Activated CD4-positive, alpha-beta T cell treated with anti-CD3 and anti-CD28 coated beads, Interleukin-2, amount 50 U/mL, for 48 hours (primary cell): ENCODE results near the gene NR1D2.
A peak's percentile ranks its signal among the peaks of the same experiment; 100 is the strongest.

Experiments used
- DNase-seq, 2 experiments: peaks; one replicate each; pipeline ENCODE4 v3.0.0-alpha.2; 2020

The NR1D2 gene

GRCh38 chr3:23932571-23932970 is 12.5 kb upstream of the NR1D2 start:
- no peak for DNase-seq

- no peak for DNase-seq
These were observed 10.8 kb upstream of the NR1D2 start for GRCh38 chr3:23934253-23934652.

- no peak for DNase-seq
These were observed 7.8 kb upstream of the NR1D2 start for GRCh38 chr3:23937296-23937695.

- DNase-seq = no peak
These were observed 6.4 kb upstream of the NR1D2 start for GRCh38 chr3:23938688-23939087.

GRCh38 chr3:23940775-23941174 is 4.3 kb upstream of the NR1D2 start:
- DNase-seq = no peak

GRCh38 chr3:23941440-23941839 is 3.6 kb upstream of the NR1D2 start:
- DNase-seq = no peak

- DNase-seq = no peak
These were observed 2.5 kb upstream of the NR1D2 start for GRCh38 chr3:23942546-23942945.

GRCh38 chr3:23944007-23944783 is 891 bp upstream of the NR1D2 start:
- DNase-seq = no peak

- no peak for DNase-seq
These were observed 502 bp downstream of the NR1D2 start for GRCh38 chr3:23945663-23945912.

- DNase-seq = peak; percentile 95 to 96
These were observed 1.0 kb downstream of the NR1D2 start for GRCh38 chr3:23945913-23946687.

- DNase-seq = no peak
These were observed 3.7 kb downstream of the NR1D2 start for GRCh38 chr3:23948761-23949160.

- DNase-seq = no peak
These were observed 4.7 kb downstream of the NR1D2 start for GRCh38 chr3:23949784-23950183.

GRCh38 chr3:23950293-23950692 is 5.2 kb downstream of the NR1D2 start:
- no peak for DNase-seq

GRCh38 chr3:23952646-23953045 is 7.6 kb downstream of the NR1D2 start:
- DNase-seq = no peak

- DNase-seq = no peak
These were observed 8.4 kb downstream of the NR1D2 start for GRCh38 chr3:23953523-23953922.

- no peak for DNase-seq
These were observed 9.1 kb downstream of the NR1D2 start for GRCh38 chr3:23954144-23954543.

- DNase-seq = no peak
These were observed 11.6 kb downstream of the NR1D2 start for GRCh38 chr3:23956701-23957100.

- DNase-seq = peak in 1 of 2 experiments; percentile 16
These were observed 14.2 kb downstream of the NR1D2 start for GRCh38 chr3:23959135-23959900.

- no peak for DNase-seq
These were observed 15.6 kb downstream of the NR1D2 start for GRCh38 chr3:23960649-23961048.

GRCh38 chr3:23961066-23961465 is 16.0 kb downstream of the NR1D2 start:
- DNase-seq = no peak

GRCh38 chr3:23961913-23962312 is 16.8 kb downstream of the NR1D2 start:
- DNase-seq = no peak

GRCh38 chr3:23964537-23965235 is 19.6 kb downstream of the NR1D2 start:
- no peak for DNase-seq

GRCh38 chr3:23966328-23966727 is 21.2 kb downstream of the NR1D2 start:
- DNase-seq = no peak
